ENCODE data around the gene PSMD5. TPM values are rescaled to one million over a fixed set of nuclear protein-coding genes. Genes with fewer than 3 reads are reported as not detected.

PSMD5 gene
- total RNA-seq, 1 experiment from 2014 or later, result 26.1 TPM

GRCh38 chr9:120876842-120877240, 34.1 kb upstream of the PSMD5 start, which contains the start of gene PHF19:
TSS of gene PHF19 (minus strand) at chr9:120877188. CDS start at chr9:120874741, 2,447 bp downstream.
- Histone ChIP-seq H4K20me1 (ENCODE audit: insufficient read depth, low read depth, low read length) (no peaks in the 10 kb centered on the region), H3K27me3 (ENCODE audit: low read length) (no peaks in the 10 kb centered on the region), H3K27ac (ENCODE audit: low read length) (peak within 1 kb of the TSS; percentile 99), H2AFZ (ENCODE audit: low read length) (peak within 1 kb of the TSS; percentile 36; the same call in 1 of the 2 replicates), H3K9ac (ENCODE audit: low read length) (peak within 1 kb of the TSS; percentile 99), H3K4me3 (ENCODE audit: low read length) (peak within 1 kb of the TSS; percentile 83), H3K4me2 (ENCODE audit: low read depth, low read length, poor library complexity, severe bottlenecking) (peak within 1 kb of the TSS; percentile 99), H3K9me3 (ENCODE audit: low read length) (no peaks in the 10 kb centered on the region), H3K36me3 (ENCODE audit: insufficient read depth, low read length) (peaks cover 37% of the 10 kb centered on the region), H3K79me2 (ENCODE audit: low read length) (peaks cover 16% of the 10 kb centered on the region), H3K4me1 (ENCODE audit: low read length) (peaks cover 67% of the 10 kb centered on the region), H3K9me2 (replicated peaks; ENCODE audit: insufficient read depth, low read length) (no peaks in the 10 kb centered on the region)
- DNase-seq, result peak; percentile 81

- Histone ChIP-seq H3K36me3 (ENCODE audit: insufficient read depth, low read length) (peaks cover 40% of the 10 kb centered on the region), H3K79me2 (ENCODE audit: low read length) (peaks cover 16% of the 10 kb centered on the region), H3K4me1 (ENCODE audit: low read length) (peaks cover 60% of the 10 kb centered on the region)
Observed at GRCh38 chr9:120875954-120876841, 33.5 kb upstream of the PSMD5 start.

GRCh38 chr9:120875643-120875953, 32.9 kb upstream of the PSMD5 start:
- Histone ChIP-seq H3K79me2 (ENCODE audit: low read length) (peaks cover 16% of the 10 kb centered on the region), H3K4me2 (ENCODE audit: low read depth, low read length, poor library complexity, severe bottlenecking) (peak overlapping the region; percentile 94), H3K36me3 (ENCODE audit: insufficient read depth, low read length) (peaks cover 43% of the 10 kb centered on the region), H3K4me3 (ENCODE audit: low read length) (peak overlapping the region; percentile 83), H3K9ac (ENCODE audit: low read length) (peak overlapping the region; percentile 99), H3K9me2 (replicated peaks; ENCODE audit: insufficient read depth, low read length) (no peaks in the 10 kb centered on the region), H3K4me1 (ENCODE audit: low read length) (peaks cover 59% of the 10 kb centered on the region), H3K27ac (ENCODE audit: low read length) (peak overlapping the region; percentile 99), H3K9me3 (ENCODE audit: low read length) (no peaks in the 10 kb centered on the region), H4K20me1 (ENCODE audit: insufficient read depth, low read depth, low read length) (no peaks in the 10 kb centered on the region), H3K27me3 (ENCODE audit: low read length) (no peaks in the 10 kb centered on the region), H2AFZ (ENCODE audit: low read length) (no peak overlapping the region)
- no peak for DNase-seq

More at GRCh38 chr9:120875954-120876841, 33.5 kb upstream of the PSMD5 start:
- Histone ChIP-seq H2AFZ (ENCODE audit: low read length) (no peak overlapping the region), H4K20me1 (ENCODE audit: insufficient read depth, low read depth, low read length) (no peaks in the 10 kb centered on the region), H3K27ac (ENCODE audit: low read length) (peak overlapping the region; percentile 99), H3K4me3 (ENCODE audit: low read length) (peak overlapping the region; percentile 83), H3K27me3 (ENCODE audit: low read length) (no peaks in the 10 kb centered on the region), H3K9ac (ENCODE audit: low read length) (peak overlapping the region; percentile 99), H3K9me2 (replicated peaks; ENCODE audit: insufficient read depth, low read length) (no peaks in the 10 kb centered on the region), H3K9me3 (ENCODE audit: low read length) (no peaks in the 10 kb centered on the region), H3K4me2 (ENCODE audit: low read depth, low read length, poor library complexity, severe bottlenecking) (peak overlapping the region; percentile 94)
- DNase-seq, result peak; percentile 96

GRCh38 chr9:120875195-120875565, 32.5 kb upstream of the PSMD5 start:
- Histone ChIP-seq H3K9me2 (replicated peaks; ENCODE audit: insufficient read depth, low read length) (no peaks in the 10 kb centered on the region), H2AFZ (ENCODE audit: low read length) (no peak overlapping the region), H3K27me3 (ENCODE audit: low read length) (no peaks in the 10 kb centered on the region), H3K9me3 (ENCODE audit: low read length) (no peaks in the 10 kb centered on the region), H3K36me3 (ENCODE audit: insufficient read depth, low read length) (peaks cover 43% of the 10 kb centered on the region), H3K27ac (ENCODE audit: low read length) (peak overlapping the region; percentile 99), H3K4me3 (ENCODE audit: low read length) (peak overlapping the region; percentile 83), H3K9ac (ENCODE audit: low read length) (peak overlapping the region; percentile 99), H3K4me2 (ENCODE audit: low read depth, low read length, poor library complexity, severe bottlenecking) (peak overlapping the region; percentile 94), H4K20me1 (ENCODE audit: insufficient read depth, low read depth, low read length) (no peaks in the 10 kb centered on the region), H3K4me1 (ENCODE audit: low read length) (peaks cover 62% of the 10 kb centered on the region), H3K79me2 (ENCODE audit: low read length) (peaks cover 16% of the 10 kb centered on the region)
- no peak for DNase-seq

GRCh38 chr9:120874226-120875194, 31.8 kb upstream of the PSMD5 start:
- Histone ChIP-seq H3K9me3 (ENCODE audit: low read length) (no peaks in the 10 kb centered on the region), H3K9me2 (replicated peaks; ENCODE audit: insufficient read depth, low read length) (no peaks in the 10 kb centered on the region), H3K4me2 (ENCODE audit: low read depth, low read length, poor library complexity, severe bottlenecking) (peak overlapping the region; percentile 94), H3K9ac (ENCODE audit: low read length) (peak overlapping the region; percentile 99), H4K20me1 (ENCODE audit: insufficient read depth, low read depth, low read length) (no peaks in the 10 kb centered on the region), H2AFZ (ENCODE audit: low read length) (no peak overlapping the region), H3K4me3 (ENCODE audit: low read length) (no peak overlapping the region), H3K4me1 (ENCODE audit: low read length) (peaks cover 64% of the 10 kb centered on the region), H3K27me3 (ENCODE audit: low read length) (no peaks in the 10 kb centered on the region), H3K36me3 (ENCODE audit: insufficient read depth, low read length) (peaks cover 43% of the 10 kb centered on the region), H3K27ac (ENCODE audit: low read length) (peak overlapping the region; percentile 99), H3K79me2 (ENCODE audit: low read length) (peaks cover 16% of the 10 kb centered on the region)
- no peak for DNase-seq

- Histone ChIP-seq H2AFZ (ENCODE audit: low read length) (no peak overlapping the region), H3K9ac (ENCODE audit: low read length) (peak overlapping the region; percentile 26; the same call in 1 of the 2 replicates), H3K79me2 (ENCODE audit: low read length) (peaks cover 16% of the 10 kb centered on the region), H3K4me2 (ENCODE audit: low read depth, low read length, poor library complexity, severe bottlenecking) (no peak overlapping the region), H3K9me3 (ENCODE audit: low read length) (no peaks in the 10 kb centered on the region), H3K36me3 (ENCODE audit: insufficient read depth, low read length) (peaks cover 43% of the 10 kb centered on the region), H3K4me3 (ENCODE audit: low read length) (no peak overlapping the region), H3K4me1 (ENCODE audit: low read length) (peaks cover 61% of the 10 kb centered on the region), H4K20me1 (ENCODE audit: insufficient read depth, low read depth, low read length) (no peaks in the 10 kb centered on the region), H3K9me2 (replicated peaks; ENCODE audit: insufficient read depth, low read length) (no peaks in the 10 kb centered on the region), H3K27me3 (ENCODE audit: low read length) (no peaks in the 10 kb centered on the region), H3K27ac (ENCODE audit: low read length) (peak overlapping the region; percentile 99)
- peak; percentile 59 for DNase-seq
Observed at GRCh38 chr9:120873512-120873911, 30.8 kb upstream of the PSMD5 start.

GRCh38 chr9:120872791-120873502, 30.2 kb upstream of the PSMD5 start:
- Histone ChIP-seq H3K4me3 (ENCODE audit: low read length) (no peak overlapping the region), H3K9me2 (replicated peaks; ENCODE audit: insufficient read depth, low read length) (no peaks in the 10 kb centered on the region), H2AFZ (ENCODE audit: low read length) (no peak overlapping the region), H3K36me3 (ENCODE audit: insufficient read depth, low read length) (peaks cover 41% of the 10 kb centered on the region), H3K4me2 (ENCODE audit: low read depth, low read length, poor library complexity, severe bottlenecking) (no peak overlapping the region), H3K4me1 (ENCODE audit: low read length) (peaks cover 61% of the 10 kb centered on the region), H3K27me3 (ENCODE audit: low read length) (no peaks in the 10 kb centered on the region), H3K9me3 (ENCODE audit: low read length) (no peaks in the 10 kb centered on the region), H3K79me2 (ENCODE audit: low read length) (peaks cover 16% of the 10 kb centered on the region), H3K27ac (ENCODE audit: low read length) (peak overlapping the region; percentile 99), H3K9ac (ENCODE audit: low read length) (no peak overlapping the region), H4K20me1 (ENCODE audit: insufficient read depth, low read depth, low read length) (no peaks in the 10 kb centered on the region)
- no peak for DNase-seq
